NCI-H446 (cell line): ENCODE measurements around the gene NPTX1.

ENCODE experiments used
- DNase-seq, 2 experiments: peaks; one replicate each; lab custom pipeline; 2025; lab: John Stamatoyannopoulos, UW

Gene NPTX1

DNA sequence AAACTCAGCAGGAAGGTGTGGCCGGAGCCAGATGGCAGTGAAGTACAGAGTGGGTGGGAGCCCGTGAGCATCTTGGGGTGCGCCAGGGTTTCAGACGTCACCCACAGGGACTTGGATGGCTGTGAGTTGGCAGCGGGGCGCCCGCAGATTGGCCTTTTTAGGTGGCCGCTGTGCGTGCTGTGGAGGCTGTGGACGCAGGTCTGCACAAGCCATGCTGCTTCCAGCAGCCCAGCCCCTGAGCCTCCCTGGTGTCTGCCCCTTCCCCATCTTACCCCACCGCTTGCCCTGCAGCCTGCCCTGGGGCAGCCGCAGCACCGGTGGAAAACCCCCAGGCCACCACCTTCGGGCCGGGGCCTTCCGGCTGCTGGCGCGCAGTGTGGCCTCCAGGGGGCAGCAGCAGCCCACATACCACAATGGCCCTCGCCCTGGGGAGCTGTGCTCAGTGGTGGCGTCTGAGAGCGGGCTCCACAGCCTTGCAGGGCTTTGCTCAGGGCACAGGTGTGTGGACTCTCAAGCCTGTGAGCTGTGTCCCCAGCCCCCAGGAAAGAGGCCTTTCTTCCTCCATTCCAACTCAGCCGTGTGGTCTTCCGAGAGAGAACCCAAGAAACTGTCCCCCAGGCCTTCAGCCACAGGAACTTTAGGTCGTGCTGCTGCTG lies 49.6 kb downstream of the NPTX1 start:
- peak; percentile 17 to 85 for DNase-seq

DNA sequence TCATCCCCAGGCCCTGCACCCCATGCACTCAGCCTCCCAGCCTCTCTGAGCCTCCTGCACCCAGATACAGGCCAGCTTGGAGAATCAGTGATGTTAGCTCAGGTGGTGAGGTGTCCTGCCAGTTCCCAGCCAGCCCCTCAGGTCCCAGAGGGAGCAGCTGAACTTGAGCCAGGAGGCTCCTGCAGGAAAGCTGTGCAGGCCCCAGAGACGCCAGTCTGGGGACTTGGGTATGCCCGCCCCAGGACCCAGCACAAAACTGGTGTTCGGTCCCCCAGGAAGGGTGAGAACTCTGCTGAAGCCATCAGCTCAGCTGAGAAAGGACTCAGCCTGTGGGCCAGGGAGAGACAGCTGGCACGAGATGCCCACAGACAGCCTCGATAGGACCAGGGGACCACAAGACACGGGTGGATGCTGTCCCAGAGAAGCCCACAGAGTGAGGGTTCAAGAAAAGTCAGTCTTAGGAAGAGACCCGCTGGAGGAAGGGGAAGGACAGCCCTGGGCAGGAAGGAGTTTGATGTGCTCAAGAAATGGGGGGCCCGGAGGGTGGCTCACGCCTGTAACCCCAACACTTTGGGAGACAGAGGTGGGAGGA lies 50.5 kb downstream of the NPTX1 start:
- DNase-seq: no peak

DNA sequence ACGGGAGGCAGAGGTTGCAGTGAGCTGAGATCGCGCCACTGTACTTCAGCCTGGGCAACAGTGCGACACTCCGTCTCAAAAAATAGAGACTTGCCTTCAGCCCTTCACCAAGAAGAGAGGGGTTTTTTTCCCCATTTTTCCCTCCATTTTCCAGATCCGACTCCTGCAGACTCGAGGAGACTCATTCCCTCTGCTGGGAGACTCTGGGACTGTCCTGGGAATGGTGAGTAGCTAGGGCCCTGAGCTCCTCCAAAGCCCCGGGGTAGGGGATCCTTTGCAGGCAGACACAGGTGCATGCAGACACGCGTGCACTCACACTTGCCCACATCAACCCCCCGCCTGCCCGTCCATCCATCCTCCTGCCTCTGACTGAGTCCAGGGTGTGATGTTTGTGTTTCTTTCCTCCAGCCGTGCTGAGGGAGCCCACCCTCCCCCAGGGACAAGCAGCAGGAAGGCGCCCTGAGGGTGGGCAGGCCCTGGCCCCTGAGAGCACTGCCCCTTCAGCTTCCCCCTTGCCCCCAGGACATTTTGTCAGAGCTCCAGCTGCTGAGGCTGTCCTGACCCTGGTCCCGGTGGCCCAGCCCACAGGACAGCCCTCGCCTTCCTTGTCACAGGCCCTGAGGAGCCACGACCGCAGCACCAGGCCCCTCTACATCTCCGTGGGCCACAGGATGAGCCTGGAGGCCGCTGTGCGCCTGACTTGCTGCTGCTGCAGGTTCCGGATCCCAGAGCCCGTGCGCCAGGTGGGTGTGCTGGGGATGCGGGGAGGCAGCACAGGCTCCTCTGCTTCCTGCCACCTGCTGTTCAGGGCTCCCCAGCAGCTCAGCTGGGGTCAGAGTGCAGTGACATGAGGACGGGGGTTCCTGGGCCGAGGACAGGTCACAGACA lies 51.3 kb downstream of the NPTX1 start:
- no peak for DNase-seq

DNA sequence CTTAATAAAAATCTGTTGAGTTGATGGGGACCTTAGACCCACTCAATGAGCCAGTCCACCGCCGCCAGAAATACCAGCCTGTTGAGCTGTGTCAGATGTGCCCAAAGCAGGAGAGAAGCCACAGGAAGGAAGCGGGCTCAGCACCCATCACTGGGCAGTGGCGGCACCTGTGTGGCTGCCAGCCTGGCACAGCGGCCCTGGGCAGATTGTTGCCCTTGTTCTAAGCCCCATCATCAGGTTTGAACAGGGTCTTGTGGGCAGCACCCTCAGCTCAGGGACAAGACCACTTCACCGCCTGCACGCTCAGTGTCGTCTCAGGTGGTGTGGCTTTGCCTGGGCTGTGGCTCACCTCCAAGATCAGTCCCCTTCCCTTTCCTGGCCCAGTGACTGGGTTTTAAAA lies 52.1 kb downstream of the NPTX1 start:
- DNase-seq: no peak

DNA sequence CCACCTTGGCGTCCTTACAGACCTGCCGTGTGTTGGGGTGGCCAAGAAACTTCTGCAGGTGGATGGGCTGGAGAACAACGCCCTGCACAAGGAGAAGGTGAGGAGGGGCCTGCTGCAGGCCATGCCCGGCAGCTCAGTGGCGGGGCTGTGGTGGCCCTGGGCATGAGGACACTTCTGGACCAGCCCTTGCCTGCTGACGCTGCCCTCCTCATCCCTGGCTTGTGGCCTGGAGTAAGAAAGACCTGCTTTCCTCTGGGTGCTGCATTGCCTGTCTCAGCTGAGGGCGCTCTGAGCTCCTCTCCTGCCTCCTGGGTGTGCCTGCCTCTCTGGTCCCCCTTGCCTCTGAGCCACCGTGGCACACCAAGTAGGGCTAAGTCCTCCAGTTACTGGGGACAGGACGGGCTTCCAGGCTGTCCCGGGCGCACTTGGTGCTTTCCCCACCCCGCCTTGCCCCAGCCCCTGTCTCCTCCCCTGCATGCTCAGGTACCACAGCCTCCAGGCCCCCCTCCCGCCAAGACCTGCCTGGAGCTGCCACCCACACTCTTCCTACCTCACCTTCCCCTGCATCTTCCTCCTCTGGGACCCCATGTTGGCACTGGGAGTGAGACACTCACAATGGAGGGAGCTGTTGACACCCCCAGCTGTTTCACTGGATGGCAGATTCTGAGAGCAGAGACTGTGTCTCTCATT lies 52.7 kb downstream of the NPTX1 start:
- DNase-seq: no peak

DNA sequence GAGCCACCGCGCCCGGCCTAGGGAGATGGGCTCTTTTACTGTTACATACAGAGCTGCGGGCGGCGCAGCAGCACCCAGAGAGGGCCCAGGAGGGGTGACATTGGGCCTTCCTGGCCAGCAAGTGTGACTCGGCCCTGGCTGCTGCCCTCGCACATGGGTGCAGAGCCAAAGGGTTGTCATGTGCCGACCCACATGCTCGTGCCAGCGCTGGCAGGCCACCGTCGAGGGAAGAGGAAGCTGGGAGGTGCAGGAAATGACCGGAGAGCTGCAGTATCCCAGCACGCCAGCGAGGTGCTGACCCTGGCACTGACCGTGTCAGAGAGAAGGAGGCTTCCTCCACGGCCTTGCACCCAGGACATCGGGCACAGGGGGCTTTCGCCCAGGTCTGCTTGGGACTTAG lies 53.4 kb downstream of the NPTX1 start:
- no peak for DNase-seq

DNA sequence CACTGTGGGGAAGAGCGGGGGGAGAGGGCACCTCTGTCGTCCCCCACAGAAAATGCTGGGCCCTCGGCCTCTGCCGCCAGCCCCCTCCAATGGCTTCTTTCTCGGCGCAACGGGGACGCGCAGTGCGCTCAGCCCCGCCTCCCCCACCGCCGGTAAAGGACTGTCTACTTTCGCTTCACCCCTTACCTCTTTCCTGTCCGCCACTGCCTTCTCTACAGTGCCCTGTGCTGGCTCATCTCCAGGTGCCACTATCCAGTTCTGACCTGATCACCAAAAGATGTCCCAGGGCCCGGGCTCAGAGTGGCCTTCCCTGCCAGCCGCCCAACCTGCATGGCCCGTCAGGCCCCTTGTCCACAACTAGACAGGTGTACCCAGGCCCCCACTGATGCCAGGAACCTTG lies 54.1 kb downstream of the NPTX1 start:
- DNase-seq: no peak

DNA sequence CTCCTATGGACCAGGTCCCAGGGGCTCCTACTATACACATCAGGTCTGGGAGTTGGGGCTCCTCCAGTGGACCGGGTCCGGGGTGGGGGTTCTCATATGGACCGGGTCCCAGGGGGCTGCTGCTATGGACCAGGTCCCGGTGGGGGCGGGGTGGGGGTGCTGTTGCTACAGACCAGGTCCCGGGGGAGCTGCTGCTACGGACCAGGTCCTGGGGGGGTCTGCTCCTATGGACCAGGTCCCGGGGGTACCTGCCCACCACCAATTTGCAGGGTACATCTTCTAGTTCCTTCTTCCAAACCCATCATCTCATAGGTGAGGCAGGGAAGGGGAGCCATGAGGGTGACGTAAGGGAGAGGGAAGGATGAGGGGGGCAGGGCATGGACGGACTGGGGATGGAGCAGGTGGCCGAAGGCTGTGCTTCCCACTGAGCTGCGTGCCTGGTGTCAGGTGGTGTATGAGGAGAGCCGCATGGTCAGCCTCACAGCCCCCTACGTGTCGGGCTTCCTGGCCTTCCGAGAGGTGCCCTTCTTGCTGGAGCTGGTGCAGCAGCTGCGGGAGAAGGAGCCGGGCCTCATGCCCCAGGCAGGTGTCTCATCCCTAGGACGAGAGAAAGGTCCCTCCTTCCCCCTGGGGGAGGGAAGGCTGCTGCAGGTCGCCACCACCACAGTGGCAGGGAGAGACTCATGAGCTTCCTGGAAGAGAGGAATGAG lies 54.9 kb downstream of the NPTX1 start:
- no peak for DNase-seq

DNA sequence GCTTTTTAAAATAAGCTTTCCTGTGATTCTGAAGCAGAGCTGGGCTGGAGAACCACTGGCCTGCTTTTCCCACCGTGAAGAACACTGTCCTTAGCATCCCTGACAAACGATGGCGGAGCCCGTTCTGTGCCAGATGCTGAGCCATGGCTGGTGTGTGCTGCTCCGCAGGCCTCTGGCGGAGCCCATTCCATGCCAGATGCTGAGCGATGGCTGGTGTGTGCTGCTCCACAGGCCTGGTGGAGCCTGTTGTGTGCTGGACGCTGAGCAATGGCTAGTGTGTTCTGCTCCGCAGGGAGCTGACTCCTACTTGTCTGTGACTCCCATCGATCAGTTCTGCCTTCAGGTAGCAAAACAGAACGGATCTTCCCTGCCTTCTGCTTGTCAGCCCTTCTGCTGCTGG lies 57.2 kb downstream of the NPTX1 start:
- DNase-seq: no peak

DNA sequence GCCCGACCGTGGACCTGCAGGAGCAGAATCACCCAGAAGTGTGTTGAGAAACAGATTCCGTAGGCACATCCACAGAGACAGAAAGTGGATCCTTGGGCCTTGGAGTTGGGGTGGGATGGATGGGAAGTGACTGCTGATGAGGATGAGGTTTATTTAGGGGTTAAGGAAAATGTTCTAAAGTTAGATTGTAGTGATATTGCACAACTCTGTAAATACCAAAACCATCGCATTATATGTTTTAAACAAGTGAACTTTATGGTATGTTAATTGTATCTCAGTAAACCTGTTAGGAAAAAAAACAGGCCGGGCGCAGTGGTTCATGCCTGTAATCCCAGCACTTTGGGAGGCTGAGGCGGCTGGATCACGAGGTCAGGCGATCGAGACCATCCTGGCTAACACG lies 57.8 kb downstream of the NPTX1 start:
- no peak for DNase-seq
